ENCODE results near the gene NOTCH4. TPM values are rescaled to one million over a fixed set of nuclear protein-coding genes. Genes with fewer than 3 reads are reported as not detected.

Gene NOTCH4
- total and polyA plus RNA-seq, 2 donors (not counting 3 experiments of a cell fraction or from before 2014, with no cell fraction given), result 41.7 to 114 TPM

DNA sequence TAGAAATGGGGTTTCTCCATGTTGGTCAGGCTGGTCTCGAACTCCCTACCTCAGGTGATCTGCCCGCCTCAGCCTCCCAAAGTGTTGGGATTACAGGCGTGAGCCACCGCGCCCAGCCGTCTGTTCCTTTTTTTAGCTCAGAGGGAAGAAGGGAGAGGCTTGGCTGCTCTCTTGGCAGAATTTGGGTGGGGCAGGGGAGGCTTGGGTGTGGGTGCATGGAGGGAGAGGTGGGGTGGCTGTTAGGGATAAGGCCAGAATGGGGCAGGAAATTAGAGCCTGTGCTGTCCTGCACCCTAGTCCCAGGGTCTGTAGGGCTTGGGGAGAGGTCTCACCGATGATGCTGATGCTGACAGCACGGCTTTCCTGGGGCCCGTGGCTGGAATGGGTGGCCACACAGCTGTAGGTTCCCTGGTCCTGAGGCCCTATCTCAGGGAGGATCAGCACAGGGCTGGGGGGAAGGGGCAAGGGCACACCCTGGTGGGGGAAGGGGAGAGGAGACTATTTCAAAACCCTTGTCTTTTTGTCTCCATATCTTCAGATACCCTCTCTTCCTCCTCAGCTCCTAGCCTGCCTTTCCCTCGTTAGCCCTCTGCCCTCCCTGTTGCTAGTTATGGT, 41.8 kb downstream of the NOTCH4 start:
- ChIA-PET CTCF (interaction anchor here (1.0 to 1.7 kb wide), 2 partner anchors 13 to 63 kb away, joined by 3 to 5 read pairs; no protein-coding TSS in a partner anchor), POLR2A (no interaction called here)
- dilution Hi-C loops (cut with MboI; ENCODE audit: extremely low pct_ligation_motif_present, low sequenced_read_pairs) (no loop called here), intact Hi-C loops (cut with micrococcal nuclease) (no loop called here)
- Histone ChIP-seq H2AFZ (ENCODE audit: low read depth, low read length) (no peak overlapping the region), H3K79me2 (ENCODE audit: control insufficient read depth, insufficient read depth, low read length) (peaks cover 6% of the 10 kb centered on the region), H3K9ac (replicated peaks; ENCODE audit: extremely low read depth, insufficient read depth, low read length) (no peak overlapping the region), H3K9me3 (replicated peaks; ENCODE audit: control insufficient read depth, insufficient read depth, low read length) (no peaks in the 10 kb centered on the region), H3K27me3 (ENCODE audit: control insufficient read depth in 2 of 2, insufficient read depth in 2 of 2, low read length in 2 of 2) (no peaks in the 10 kb centered on the region), H4K20me1 (replicated peaks; ENCODE audit: control insufficient read depth, extremely low read depth, insufficient read depth, low read length) (no peaks in the 10 kb centered on the region), H3K27ac (ENCODE audit: insufficient read depth, low read depth, low read length) (no peak overlapping the region), H3K9me1 (replicated peaks; ENCODE audit: control insufficient read depth, extremely low read depth, insufficient read depth, low read length) (no peaks in the 10 kb centered on the region), H3K4me3 (replicated peaks in 1 of 3; ENCODE audit: insufficient read depth in 1 of 3, low read depth in 1 of 3, low read length in 3 of 3) (no peak overlapping the region), H3K4me2 (ENCODE audit: insufficient read depth, low read length) (no peak overlapping the region), H3K36me3 (ENCODE audit: control insufficient read depth in 2 of 2, extremely low read depth in 1 of 2, insufficient read depth in 2 of 2, low read length in 2 of 2) (peaks cover 3 to 27% of the 10 kb centered on the region in 2 experiments), H3K4me1 (ENCODE audit: control insufficient read depth, extremely low read depth, insufficient read depth, low read length) (peaks cover 16% of the 10 kb centered on the region)
- DNase-seq (ENCODE audit: low read depth, low spot score) (no peak), FAIRE-seq (no peak)
- TF ChIP-seq, protein P1, sequence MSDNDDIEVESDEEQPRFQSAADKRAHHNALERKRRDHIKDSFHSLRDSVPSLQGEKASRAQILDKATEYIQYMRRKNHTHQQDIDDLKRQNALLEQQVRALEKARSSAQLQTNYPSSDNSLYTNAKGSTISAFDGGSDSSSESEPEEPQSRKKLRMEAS (IDR thresholded peaks at IDR 0.05; ENCODE audit: insufficient read depth, insufficient read length), result no peak
- TF ChIP-seq MYC (IDR thresholded peaks at IDR 0.05; ENCODE audit: low read depth, low read length), result no peak
- no peak for TF ChIP-seq GATA2 (IDR thresholded peaks at IDR 0.05; ENCODE audit: insufficient read depth, insufficient read length, low read depth, low read length)
- TF ChIP-seq EZH2 (IDR thresholded peaks at IDR 0.05; ENCODE audit: borderline replicate concordance, low read depth, low read length, severe bottlenecking), result no peak
- no peak for TF ChIP-seq POLR2AphosphoS5 (IDR thresholded peaks at IDR 0.05; ENCODE audit: insufficient read depth, low read depth, low read length)
- no peak for TF ChIP-seq FOS (IDR thresholded peaks at IDR 0.05; ENCODE audit: borderline replicate concordance, insufficient read depth, low read length)
- TF ChIP-seq JUN (IDR thresholded peaks at IDR 0.05; ENCODE audit: borderline replicate concordance, insufficient read depth, insufficient read length, low read depth), result no peak
- BruUV-seq (replicated peaks), result no TSS peak

All from endothelial cell of umbilical vein (primary cell).